ENCODE results near the gene PREX1.

- TF ChIP-seq CTCF (IDR thresholded peaks at IDR 0.05): no peak
- no peak for TF ChIP-seq POLR2A (IDR thresholded peaks at IDR 0.05)
Measured at GRCh38 chr20:48785256-48785655, 42.5 kb downstream of the PREX1 start.
